Measurements from ENCODE around the gene DPP7.

Gene DPP7

DNA sequence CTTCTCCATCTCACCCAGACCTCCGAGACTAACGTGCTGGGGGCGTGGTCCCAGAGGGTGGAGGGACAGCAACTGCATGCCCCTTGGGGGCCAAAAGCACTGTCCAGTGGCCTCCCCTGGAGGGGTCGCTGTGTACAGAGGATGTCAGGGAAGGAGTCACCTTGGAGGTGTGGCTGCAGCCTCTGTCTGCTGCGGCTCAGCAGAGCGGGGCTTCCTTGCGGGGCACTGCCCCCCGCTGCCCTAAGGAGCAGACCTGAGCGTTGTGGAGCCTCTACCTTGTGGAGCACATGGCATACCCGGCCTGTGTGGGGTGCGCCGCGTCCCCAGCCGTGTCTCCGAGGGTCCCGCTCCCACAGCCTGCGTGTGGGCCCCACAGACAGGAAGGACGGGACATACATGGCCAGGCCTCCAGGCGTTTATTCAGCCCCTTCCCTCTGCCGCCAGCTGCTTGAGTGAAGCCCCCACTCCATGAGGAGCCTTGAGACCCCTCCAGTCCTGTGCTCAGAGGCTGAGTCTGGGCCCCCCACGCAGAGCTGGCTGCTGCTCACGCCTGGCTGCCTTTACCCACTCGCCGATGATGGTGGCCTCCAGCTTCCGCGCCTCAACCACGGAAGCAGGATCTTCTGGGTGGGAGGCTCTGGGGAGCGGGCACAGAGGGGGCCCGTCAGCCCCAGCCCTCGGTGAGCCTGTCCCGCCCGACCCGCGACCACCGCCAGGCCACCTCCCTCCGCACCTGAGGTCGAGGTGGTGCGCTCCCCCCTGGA, 4.2 kb downstream of the DPP7 start:
- no peak overlapping the region for H3K4me3 ChIP-seq (ENCODE audit: low read depth, low read length)
- TF ChIP-seq, protein P1, sequence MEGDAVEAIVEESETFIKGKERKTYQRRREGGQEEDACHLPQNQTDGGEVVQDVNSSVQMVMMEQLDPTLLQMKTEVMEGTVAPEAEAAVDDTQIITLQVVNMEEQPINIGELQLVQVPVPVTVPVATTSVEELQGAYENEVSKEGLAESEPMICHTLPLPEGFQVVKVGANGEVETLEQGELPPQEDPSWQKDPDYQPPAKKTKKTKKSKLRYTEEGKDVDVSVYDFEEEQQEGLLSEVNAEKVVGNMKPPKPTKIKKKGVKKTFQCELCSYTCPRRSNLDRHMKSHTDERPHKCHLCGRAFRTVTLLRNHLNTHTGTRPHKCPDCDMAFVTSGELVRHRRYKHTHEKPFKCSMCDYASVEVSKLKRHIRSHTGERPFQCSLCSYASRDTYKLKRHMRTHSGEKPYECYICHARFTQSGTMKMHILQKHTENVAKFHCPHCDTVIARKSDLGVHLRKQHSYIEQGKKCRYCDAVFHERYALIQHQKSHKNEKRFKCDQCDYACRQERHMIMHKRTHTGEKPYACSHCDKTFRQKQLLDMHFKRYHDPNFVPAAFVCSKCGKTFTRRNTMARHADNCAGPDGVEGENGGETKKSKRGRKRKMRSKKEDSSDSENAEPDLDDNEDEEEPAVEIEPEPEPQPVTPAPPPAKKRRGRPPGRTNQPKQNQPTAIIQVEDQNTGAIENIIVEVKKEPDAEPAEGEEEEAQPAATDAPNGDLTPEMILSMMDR (IDR thresholded peaks at IDR 0.05; ENCODE audit: borderline replicate concordance, insufficient read depth, low read depth, low read length), result no peak

DNA sequence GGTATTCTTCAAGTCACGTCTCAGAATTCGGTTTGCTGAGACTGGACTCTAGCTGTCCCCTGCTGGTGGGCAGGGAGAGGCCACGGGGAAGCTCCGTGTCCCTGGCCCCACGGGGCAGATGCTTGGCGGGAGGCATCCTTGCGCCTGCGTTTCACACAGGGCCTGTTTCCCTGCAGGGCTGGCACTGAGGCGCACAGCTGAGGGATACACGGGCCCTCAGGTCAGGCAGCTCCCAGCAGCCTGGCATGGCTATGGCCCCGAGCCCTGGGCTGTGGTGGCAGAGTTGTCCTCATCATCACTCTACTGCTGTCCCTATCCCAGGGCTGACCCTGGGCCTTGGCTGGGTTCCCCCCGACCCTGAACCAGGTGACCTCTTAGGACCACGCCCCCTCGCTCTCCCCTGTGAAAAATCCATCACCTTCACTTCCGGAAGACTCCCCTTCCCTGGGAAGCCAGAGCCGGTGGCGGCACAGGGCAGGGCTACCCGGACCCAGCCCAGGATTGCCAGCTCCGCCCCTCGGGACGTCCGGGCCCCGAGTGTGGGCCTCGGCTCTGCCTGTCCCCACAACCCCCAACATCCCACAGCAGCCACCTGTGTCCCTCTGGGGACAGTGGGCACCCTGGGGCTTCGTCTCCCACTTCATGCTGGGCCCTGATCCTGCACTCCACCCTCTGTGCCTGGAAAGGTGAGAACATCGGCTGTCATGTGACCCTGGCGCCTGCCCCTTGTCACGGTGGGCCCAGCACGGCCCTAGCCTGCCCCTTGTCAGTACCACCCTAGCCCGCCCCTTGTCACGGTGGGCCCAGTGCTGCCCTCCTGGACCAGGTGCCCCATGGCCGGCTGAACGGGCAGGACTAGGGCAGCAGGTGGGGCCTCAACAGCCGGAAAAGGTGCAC, 5.0 kb downstream of the DPP7 start:
- H3K4me3 ChIP-seq (ENCODE audit: low read depth, low read length), result no peak overlapping the region
- TF ChIP-seq, protein P1 (IDR thresholded peaks at IDR 0.05; ENCODE audit: borderline replicate concordance, insufficient read depth, low read depth, low read length), result no peak

DNA sequence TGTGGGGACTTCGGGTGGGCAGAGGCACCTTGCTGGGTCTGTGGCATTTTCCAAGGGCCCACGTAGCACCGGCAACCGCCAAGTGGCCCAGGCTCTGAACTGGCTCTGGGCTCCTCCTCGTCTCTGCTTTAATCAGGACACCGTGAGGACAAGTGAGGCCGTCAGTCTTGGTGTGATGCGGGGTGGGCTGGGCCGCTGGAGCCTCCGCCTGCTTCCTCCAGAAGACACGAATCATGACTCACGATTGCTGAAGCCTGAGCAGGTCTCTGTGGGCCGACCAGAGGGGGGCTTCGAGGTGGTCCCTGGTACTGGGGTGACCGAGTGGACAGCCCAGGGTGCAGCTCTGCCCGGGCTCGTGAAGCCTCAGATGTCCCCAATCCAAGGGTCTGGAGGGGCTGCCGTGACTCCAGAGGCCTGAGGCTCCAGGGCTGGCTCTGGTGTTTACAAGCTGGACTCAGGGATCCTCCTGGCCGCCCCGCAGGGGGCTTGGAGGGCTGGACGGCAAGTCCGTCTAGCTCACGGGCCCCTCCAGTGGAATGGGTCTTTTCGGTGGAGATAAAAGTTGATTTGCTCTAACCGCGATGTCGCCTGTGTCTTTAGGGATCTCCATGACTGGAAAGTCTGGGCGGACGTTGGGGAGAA, 5.8 kb downstream of the DPP7 start:
- no peak overlapping the region for H3K4me3 ChIP-seq (ENCODE audit: low read depth, low read length)
- TF ChIP-seq, protein P1 (IDR thresholded peaks at IDR 0.05; ENCODE audit: borderline replicate concordance, insufficient read depth, low read depth, low read length), result no peak

DNA sequence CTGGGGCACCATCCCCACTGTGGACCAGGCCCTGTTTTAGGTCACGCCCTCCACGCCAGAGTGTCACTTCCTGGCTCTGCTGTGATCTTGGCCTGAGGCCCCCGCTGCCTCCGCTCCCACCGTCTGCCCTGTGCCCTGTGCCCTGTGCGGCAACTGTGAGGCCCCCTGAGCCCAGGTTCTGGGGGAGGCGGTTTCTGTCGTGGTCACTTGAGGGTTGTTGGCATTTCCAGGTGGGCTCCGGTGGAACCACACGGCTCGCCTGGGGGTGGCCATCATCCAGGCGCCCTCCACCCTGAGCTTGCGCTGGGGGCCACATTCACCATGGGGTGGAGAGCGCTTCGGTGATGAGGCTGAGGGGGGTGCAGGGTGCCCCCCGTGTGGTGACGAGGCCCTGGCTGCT, 6.6 kb downstream of the DPP7 start:
- no peak overlapping the region for H3K4me3 ChIP-seq (ENCODE audit: low read depth, low read length)
- TF ChIP-seq, protein P1 (IDR thresholded peaks at IDR 0.05; ENCODE audit: borderline replicate concordance, insufficient read depth, low read depth, low read length), result no peak

DNA sequence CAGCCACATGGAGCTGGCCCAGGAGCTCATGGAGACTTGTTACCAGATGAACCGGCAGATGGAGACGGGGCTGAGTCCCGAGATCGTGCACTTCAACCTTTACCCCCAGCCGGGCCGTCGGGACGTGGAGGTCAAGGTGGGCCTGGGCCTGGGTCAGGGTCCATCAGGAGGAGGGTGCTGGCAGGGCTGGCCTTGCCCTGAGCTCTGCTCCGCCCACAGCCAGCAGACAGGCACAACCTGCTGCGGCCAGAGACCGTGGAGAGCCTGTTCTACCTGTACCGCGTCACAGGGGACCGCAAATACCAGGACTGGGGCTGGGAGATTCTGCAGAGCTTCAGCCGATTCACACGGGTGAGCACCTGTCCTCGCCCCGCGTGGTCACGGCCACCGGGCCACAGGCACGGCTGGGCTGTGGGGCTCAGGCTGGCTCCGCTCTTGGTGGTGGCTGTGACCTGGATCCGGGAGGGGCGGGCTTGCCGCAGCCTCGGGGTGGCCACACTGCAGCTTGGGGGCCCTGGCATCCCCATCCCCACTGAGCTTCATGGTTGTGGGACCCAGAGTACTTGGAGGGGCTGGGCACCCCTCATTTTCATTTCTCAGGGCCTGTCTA, 7.1 kb downstream of the DPP7 start:
- TF ChIP-seq, protein P1 (IDR thresholded peaks at IDR 0.05; ENCODE audit: borderline replicate concordance, insufficient read depth, low read depth, low read length), result no peak
- H3K4me3 ChIP-seq (ENCODE audit: low read depth, low read length), result no peak overlapping the region

DNA sequence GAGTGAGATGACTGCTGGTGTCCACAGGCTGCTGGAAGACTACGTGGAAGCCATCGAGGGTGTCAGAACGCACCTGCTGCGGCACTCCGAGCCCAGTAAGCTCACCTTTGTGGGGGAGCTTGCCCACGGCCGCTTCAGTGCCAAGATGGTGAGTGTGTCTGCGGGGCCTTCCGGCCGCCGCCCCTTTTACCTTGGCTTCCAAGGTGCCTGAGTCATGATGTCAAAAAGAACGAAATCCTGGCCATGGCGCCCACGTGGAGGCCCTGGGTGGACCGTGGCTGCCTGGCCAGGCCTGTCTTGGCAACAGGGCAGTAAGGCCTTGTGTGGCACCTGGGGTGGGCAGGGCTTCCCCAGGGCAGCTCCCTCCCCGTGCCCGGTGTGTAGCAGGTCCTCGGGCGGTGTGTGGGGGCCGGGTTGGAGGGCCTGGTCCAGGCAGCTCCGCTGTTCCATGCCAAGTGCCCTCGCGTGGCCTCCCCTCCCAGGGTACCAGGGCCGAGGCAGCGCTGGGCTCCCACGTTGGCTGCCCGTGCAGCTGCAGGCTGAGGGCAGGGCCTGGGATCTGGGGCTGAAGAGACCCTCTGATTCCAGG, 7.8 kb downstream of the DPP7 start:
- TF ChIP-seq, protein P1 (IDR thresholded peaks at IDR 0.05; ENCODE audit: borderline replicate concordance, insufficient read depth, low read depth, low read length), result no peak
- no peak overlapping the region for H3K4me3 ChIP-seq (ENCODE audit: low read depth, low read length)
